Upper lobe of right lung (tissue), 1 donor: ENCODE results near the gene STX3. TPM values are rescaled to one million over a fixed set of nuclear protein-coding genes. Genes with fewer than 3 reads are reported as not detected.

Source experiments
- ATAC-seq: fragments of 200-7000 bp; cut with Tn5 transposase; one replicate; pipeline ENCODE4 v1.9.1; 2020; ENCODE audit warnings: mild to moderate bottlenecking, moderate library complexity
- DNase-seq: peaks from one replicate; pipeline ENCODE4 v3.0.0-alpha.2; 2020
- H3K27ac ChIP-seq: fragments of 200-600 bp; one replicate; pipeline ENCODE4 v1.8.0; 2022
- H3K27me3 ChIP-seq: fragments of 200-600 bp; one replicate; pipeline ENCODE4 v1.8.0; 2022; ENCODE audit warnings: mild to moderate bottlenecking
- H3K36me3 ChIP-seq: fragments of 200-600 bp; one replicate; pipeline ENCODE4 v1.8.0; 2022
- H3K4me1 ChIP-seq: fragments of 200-600 bp; one replicate; pipeline ENCODE4 v1.8.0; 2022
- H3K4me3 ChIP-seq: fragments of 200-600 bp; one replicate; pipeline ENCODE4 v1.8.0; 2022; ENCODE audit warnings: mild to moderate bottlenecking
- H3K9me3 ChIP-seq: fragments of 200-600 bp; one replicate; pipeline ENCODE4 v1.8.0; 2022
- CTCF ChIP-seq: fragments of 200-600 bp; IDR thresholded peaks from one replicate; pipeline ENCODE4 v1.8.0; 2022; ENCODE audit warnings: antibody characterized with exemption
- intact Hi-C: fragments of 100-400 bp; cut with DNase I; formaldehyde crosslinking; loops from one replicate; pipeline ENCODE4 v1.11.0; 2022
- total RNA-seq: library from RNA; stranded (reverse); fragmentation: NEBNext Ultra II Directional; extraction: Animal tissue kit (Norgen Biotek cat#: 25700); gene quantifications from one replicate; pipeline ENCODE4 v1.2.1, GENCODE V29; 2021
- donor health status: DM: no; HTN: yes; CAD: no; lungs with severe emphysema.

The STX3 gene
- total RNA-seq, 1 donor from 2014 or later = 75.1 TPM

- H3K36me3 ChIP-seq = no peaks in the 10 kb centered on the region
- no peak overlapping the region for H3K4me3 ChIP-seq
- DNase-seq (no peak), ATAC-seq (no peak)
- intact Hi-C loops = no loop called here
- no peak overlapping the region for H3K27ac ChIP-seq
- no peak for TF ChIP-seq CTCF
- H3K4me1 ChIP-seq = peaks cover 39% of the 10 kb centered on the region
- H3K9me3 ChIP-seq = no peaks in the 10 kb centered on the region
- H3K27me3 ChIP-seq = no peaks in the 10 kb centered on the region
Observed at GRCh38 chr11:59759900-59760299, 4.7 kb downstream of the STX3 start.

DNA sequence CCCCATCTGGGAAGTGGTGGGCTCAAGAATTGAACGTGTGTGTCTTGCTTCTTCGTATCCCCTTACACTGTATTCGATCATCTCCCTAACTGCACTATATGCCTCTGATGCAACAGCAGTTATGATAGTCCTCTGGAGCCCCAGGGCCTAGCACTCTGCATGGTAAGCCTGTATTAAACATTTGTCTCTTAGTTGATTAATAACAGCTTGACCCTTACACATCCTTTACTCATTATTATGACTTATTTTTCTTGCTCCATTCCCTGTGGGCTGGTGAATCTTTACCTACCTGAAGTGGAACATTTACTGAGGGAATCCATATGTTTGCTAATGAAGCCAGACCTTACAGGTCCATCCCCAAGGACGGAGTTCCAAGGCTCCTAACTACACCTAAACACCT, 5.6 kb downstream of the STX3 start:
- TF ChIP-seq CTCF = no peak
- ATAC-seq = no peak
- no peaks in the 10 kb centered on the region for H3K36me3 ChIP-seq
- no peaks in the 10 kb centered on the region for H3K27me3 ChIP-seq
- intact Hi-C loops = no loop called here
- DNase-seq = no peak
- H3K9me3 ChIP-seq = no peaks in the 10 kb centered on the region
- H3K4me3 ChIP-seq = no peak overlapping the region
- peaks cover 48% of the 10 kb centered on the region for H3K4me1 ChIP-seq
- no peak overlapping the region for H3K27ac ChIP-seq

GRCh38 chr11:59761993-59762392, 6.8 kb downstream of the STX3 start:
- Histone ChIP-seq H3K36me3 (no peaks in the 10 kb centered on the region), H3K4me3 (no peak overlapping the region), H3K4me1 (peaks cover 45% of the 10 kb centered on the region), H3K27ac (peak overlapping the region; percentile 32), H3K27me3 (no peaks in the 10 kb centered on the region), H3K9me3 (no peaks in the 10 kb centered on the region)
- TF ChIP-seq CTCF = no peak
- intact Hi-C loops = no loop called here
- DNase-seq (no peak), ATAC-seq (no peak)

GRCh38 chr11:59765068-59765735, 10.0 kb downstream of the STX3 start:
- TF ChIP-seq CTCF = no peak
- peak; percentile 65 for ATAC-seq

DNA sequence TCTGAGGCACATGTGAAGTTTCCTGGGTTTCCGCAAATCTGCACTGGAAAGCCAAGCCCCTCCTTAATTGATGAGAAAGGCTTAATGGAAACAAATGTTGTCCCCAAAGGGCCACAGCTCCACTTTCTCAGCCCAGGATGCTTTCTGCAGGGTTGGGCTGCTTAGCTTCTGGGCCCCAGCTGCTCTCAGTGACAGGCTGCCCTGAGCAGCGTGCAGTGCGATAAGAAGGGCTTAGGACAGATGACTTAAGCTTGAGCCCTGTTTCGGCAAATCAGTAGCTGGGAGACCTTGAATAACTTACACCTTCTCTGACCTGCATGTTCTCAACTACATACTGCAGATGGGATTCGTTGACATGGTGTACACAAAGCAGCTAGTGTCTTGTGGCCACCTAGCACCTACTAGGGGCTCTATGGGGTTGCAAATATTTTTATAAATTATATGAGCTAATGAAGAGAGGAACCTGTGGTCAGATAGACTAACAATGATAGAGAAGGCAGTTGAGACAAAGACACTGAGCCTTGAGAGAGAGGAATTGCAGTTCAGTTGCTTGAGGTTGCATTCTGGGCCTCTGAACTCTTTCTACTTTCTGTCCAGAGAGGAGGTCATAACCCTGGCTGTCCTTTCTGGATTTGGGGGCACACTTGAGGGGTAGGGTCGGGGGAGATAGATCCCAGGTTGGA, 11.5 kb downstream of the STX3 start:
- no peak for DNase-seq
- Histone ChIP-seq H3K9me3 (no peaks in the 10 kb centered on the region), H3K4me1 (peaks cover 62% of the 10 kb centered on the region), H3K4me3 (no peak overlapping the region), H3K27ac (no peak overlapping the region), H3K36me3 (no peaks in the 10 kb centered on the region), H3K27me3 (no peaks in the 10 kb centered on the region)
- ATAC-seq = no peak
- intact Hi-C loops = no loop called here
- no peak for TF ChIP-seq CTCF

More at GRCh38 chr11:59765068-59765735, 10.0 kb downstream of the STX3 start:
- no peaks in the 10 kb centered on the region for H3K27me3 ChIP-seq
- H3K9me3 ChIP-seq = no peaks in the 10 kb centered on the region
- H3K4me3 ChIP-seq = no peak overlapping the region
- no peak for DNase-seq
- peaks cover 54% of the 10 kb centered on the region for H3K4me1 ChIP-seq
- H3K27ac ChIP-seq = no peak overlapping the region
- no peaks in the 10 kb centered on the region for H3K36me3 ChIP-seq
- intact Hi-C loops = no loop called here
